GM18861 (cell line): ENCODE data around the gene SMAP2.
A peak's percentile ranks its signal among the peaks of the same experiment; 100 is the strongest.
"Not testable (repeated sequence)": the region's sequence is repeated elsewhere in the genome, so short reads cannot be mapped to it uniquely, and the experiment has no call there.

Experiments used
- ATAC-seq: cut with Tn5 transposase; IDR thresholded peaks from one replicate; pipeline ENCODE4 v1.9.1; 2021; ENCODE audit not compliant: unreplicated experiment

SMAP2 gene

GRCh38 chr1:40371707-40372258, 1.7 kb upstream of the SMAP2 start:
- ATAC-seq = no peak

DNA sequence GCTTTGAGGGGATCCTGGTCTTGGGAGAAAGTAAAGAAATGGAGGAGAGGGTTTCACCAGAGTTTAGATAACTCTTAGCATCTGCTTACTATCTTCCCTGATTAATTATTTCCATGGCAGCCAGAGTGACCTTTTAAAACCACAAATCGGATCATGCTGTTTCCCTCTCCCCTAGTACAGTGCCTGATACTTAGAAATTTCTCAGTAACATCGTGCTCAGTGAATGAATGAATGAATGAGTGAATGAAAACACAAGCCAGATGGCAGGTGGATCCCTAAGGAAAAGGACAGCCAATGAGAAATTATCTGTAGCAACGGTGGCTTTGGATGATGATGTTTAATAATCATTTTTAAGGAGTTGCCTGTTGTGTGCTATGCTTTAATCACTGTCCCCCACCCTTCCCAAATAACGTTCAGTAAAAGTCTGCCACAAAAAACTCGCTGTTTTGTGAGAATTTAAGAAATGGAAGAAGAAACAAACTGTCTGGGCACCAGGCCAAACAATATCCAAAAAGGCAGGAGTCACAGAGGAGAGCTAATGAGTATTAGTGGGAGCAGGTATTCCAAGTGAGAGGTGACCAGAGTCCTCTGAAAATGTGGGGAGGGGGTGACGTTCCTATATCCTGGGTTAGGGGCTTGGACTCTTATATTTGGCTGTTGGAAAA, 737 bp upstream of the SMAP2 start:
- ATAC-seq = no peak

- no peak for ATAC-seq
Measured at GRCh38 chr1:40377512-40377911, 4.0 kb downstream of the SMAP2 start.

GRCh38 chr1:40379785-40380452, 6.4 kb downstream of the SMAP2 start:
- no peak for ATAC-seq

DNA sequence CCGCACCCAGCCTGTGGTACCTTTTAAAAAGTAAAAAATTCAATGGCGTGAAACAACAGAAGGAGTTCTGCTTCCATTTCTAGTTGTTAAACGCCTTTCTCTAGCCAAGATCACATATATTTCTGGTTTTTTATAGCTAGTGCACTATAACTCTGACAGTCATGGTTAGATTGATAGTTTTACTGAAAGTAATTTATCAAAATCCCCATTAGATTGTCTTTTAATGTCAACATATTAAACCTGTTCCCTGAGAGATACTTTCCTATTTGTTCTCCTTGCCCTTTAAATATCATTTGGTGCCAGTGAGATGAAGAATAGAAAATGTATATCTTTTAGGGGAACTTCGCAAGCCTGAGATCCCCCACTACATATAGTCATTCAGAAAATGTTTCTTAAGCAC, 7.3 kb downstream of the SMAP2 start:
- ATAC-seq = no peak

DNA sequence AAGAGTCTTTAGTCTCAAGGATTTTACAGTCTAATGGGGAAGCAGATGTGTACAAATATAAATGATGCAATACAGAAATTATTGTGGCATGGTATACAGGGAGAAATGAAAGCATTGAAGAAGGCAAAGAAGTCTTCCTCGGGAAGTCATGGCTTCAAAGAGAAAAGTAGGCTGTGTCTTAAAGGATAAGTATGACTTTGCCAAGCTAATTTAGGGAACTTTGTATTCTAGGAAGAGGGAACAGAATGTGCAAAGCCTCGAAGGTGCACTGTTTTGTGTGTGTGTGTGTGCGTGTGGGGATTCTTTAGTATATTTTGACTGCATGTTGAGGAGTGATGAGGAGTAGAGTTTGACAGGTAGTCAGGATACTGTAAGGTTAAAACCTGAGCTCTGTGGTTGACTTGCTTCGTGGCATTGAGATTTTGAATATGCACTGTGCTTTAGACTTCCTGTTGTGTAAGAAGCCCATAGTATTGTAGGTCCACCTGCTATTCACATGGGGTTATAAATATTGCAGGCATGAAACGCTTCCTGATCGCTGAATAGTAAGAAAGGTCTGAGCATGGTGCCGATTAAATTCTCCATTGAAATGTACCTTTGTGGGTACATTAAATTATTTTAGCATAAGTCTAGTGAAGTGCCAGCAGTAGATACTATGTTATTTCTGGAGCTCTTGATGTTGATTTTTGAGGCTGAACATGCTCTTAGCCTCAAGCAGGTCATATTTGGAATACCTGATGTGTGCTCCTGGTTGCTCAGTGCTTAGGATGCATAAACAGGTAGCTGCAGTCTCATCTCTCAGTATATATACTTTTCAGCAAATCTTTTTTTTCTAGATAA, 8.0 kb downstream of the SMAP2 start:
- peak; percentile 32 for ATAC-seq

- no peak for ATAC-seq
Measured at GRCh38 chr1:40382108-40382460, 8.6 kb downstream of the SMAP2 start.

GRCh38 chr1:40382601-40383000, 9.1 kb downstream of the SMAP2 start:
- no peak for ATAC-seq

DNA sequence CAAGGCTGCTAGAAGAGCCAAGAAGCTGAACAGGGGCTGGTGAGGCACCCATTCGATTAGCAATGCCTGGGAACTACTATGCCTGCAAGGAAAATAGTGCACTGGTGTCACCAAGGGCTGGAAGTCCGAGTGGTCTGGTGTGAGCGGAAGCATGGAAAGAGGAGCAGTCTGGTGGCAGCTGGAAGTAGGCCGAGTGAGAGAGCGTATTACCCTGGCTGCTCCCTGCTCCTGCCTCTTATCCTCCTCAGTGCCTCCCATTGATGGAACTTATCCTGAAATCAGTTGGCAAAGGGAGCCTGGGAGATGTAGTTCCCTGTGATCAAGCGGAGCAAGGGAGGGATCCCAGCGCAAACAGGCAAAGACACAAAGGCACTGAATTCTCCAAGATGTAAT, 9.6 kb downstream of the SMAP2 start:
- no peak for ATAC-seq

GRCh38 chr1:40383488-40384412, 10.2 kb downstream of the SMAP2 start:
- no peak for ATAC-seq

DNA sequence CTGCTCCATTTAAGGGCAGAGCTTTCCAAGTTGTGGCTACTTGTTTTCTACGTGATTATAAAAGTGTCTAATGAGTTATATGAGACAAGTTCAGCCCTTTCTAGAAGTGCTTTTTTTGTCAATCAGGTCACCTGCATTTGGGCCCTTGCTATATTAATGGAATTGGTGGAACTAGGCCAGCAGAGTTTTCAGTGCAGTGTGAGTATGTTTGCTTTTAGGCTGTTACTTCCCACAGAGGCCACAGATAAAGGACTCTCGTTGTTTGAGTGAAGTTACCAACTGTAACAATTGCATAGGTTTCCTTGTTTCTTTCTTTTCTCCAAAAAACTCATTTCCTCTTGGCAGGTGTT, 10.9 kb downstream of the SMAP2 start:
- ATAC-seq = no peak

DNA sequence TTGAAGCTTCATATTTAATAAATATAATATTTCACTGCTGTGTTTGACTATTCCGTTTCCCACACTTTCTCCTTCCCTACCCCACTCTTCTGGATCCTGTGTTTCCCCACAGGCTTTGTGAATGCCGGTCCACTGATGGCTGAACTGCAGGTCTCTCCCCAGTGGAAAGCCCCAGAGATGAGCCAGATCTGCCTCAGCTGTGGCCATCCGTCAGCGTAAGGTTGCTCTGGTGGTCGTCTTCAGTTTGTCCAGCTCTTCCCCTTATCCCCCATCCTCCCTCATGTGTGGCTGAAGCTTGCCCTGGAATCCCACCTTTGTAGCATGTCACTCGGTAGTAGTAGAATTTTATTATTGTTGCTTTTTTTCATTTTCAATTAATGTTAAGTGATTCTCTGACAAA, 11.4 kb downstream of the SMAP2 start:
- ATAC-seq = no peak

- peak; percentile 61 for ATAC-seq
Measured at GRCh38 chr1:40385437-40386358, 12.2 kb downstream of the SMAP2 start.

- no peak for ATAC-seq
Measured at GRCh38 chr1:40386359-40386723, 12.8 kb downstream of the SMAP2 start.

- no peak for ATAC-seq
Measured at GRCh38 chr1:40386796-40387195, 13.3 kb downstream of the SMAP2 start.

GRCh38 chr1:40387381-40388306, 14.1 kb downstream of the SMAP2 start:
- not testable (repeated sequence) for ATAC-seq

- not testable (repeated sequence) for ATAC-seq
Measured at GRCh38 chr1:40388456-40389321, 15.2 kb downstream of the SMAP2 start.

GRCh38 chr1:40389322-40389803, 15.8 kb downstream of the SMAP2 start:
- ATAC-seq = no peak
